GM21423 (cell line): ENCODE measurements around the gene SETBP1.

Experiments used
- ATAC-seq: cut with Tn5 transposase; IDR thresholded peaks from one replicate; pipeline ENCODE4 v1.9.1; 2021; ENCODE audit warnings: mild to moderate bottlenecking, moderate library complexity; ENCODE audit not compliant: unreplicated experiment

The SETBP1 gene

GRCh38 chr18:44754567-44754966 is 73.9 kb downstream of the SETBP1 start:
- ATAC-seq: no peak

GRCh38 chr18:44758861-44759631 is 78.4 kb downstream of the SETBP1 start:
- peak; percentile 93 for ATAC-seq

- peak; percentile 51 for ATAC-seq
Observed at GRCh38 chr18:44759925-44760342, 79.2 kb downstream of the SETBP1 start.

GRCh38 chr18:44761812-44762211 is 81.1 kb downstream of the SETBP1 start:
- no peak for ATAC-seq

GRCh38 chr18:44763327-44763726 is 82.6 kb downstream of the SETBP1 start:
- no peak for ATAC-seq

GRCh38 chr18:44764863-44765262 is 84.2 kb downstream of the SETBP1 start:
- no peak for ATAC-seq

- no peak for ATAC-seq
Observed at GRCh38 chr18:44765456-44765855, 84.8 kb downstream of the SETBP1 start.

- ATAC-seq: no peak
Observed at GRCh38 chr18:44766450-44766849, 85.8 kb downstream of the SETBP1 start.

- no peak for ATAC-seq
Observed at GRCh38 chr18:44767807-44768206, 87.1 kb downstream of the SETBP1 start.

GRCh38 chr18:44770641-44771040 is 90.0 kb downstream of the SETBP1 start:
- no peak for ATAC-seq

- no peak for ATAC-seq
Observed at GRCh38 chr18:44771572-44771955, 90.9 kb downstream of the SETBP1 start.

- no peak for ATAC-seq
Observed at GRCh38 chr18:44771956-44772917, 91.5 kb downstream of the SETBP1 start.

- ATAC-seq: no peak
Observed at GRCh38 chr18:44773640-44774155, 93.0 kb downstream of the SETBP1 start.

- no peak for ATAC-seq
Observed at GRCh38 chr18:44774191-44774590, 93.5 kb downstream of the SETBP1 start.

GRCh38 chr18:44777457-44778192 is 96.9 kb downstream of the SETBP1 start:
- no peak for ATAC-seq

GRCh38 chr18:44778788-44779187 is 98.1 kb downstream of the SETBP1 start:
- no peak for ATAC-seq

GRCh38 chr18:44779753-44780292 is 99.1 kb downstream of the SETBP1 start:
- no peak for ATAC-seq

GRCh38 chr18:44781886-44782285 is 101.2 kb downstream of the SETBP1 start:
- ATAC-seq: no peak

- no peak for ATAC-seq
Observed at GRCh38 chr18:44782617-44783016, 101.9 kb downstream of the SETBP1 start.

GRCh38 chr18:44783371-44783770 is 102.7 kb downstream of the SETBP1 start:
- no peak for ATAC-seq

- ATAC-seq: peak; percentile 19
Observed at GRCh38 chr18:44786257-44786656, 105.6 kb downstream of the SETBP1 start.
